Neuron (in vitro differentiated cells): ENCODE data around the gene AEBP1.

ENCODE experiments used
- H2AFZ ChIP-seq: one replicate; pipeline ENCODE4 v1.6.1; 2013; ENCODE audit warnings: low read depth, mild to moderate bottlenecking, inconsistent platforms, low read length, moderate library complexity
- H3K27me3 ChIP-seq: one replicate; pipeline ENCODE4 v1.6.1; 2013; ENCODE audit warnings: low read length; ENCODE audit not compliant: insufficient read depth
- H3K36me3 ChIP-seq: one replicate; pipeline ENCODE4 v1.6.1; 2013; ENCODE audit warnings: low read length; ENCODE audit not compliant: insufficient read depth
- H3K4me1 ChIP-seq: one replicate; pipeline ENCODE4 v1.6.1; 2013; ENCODE audit warnings: low read length; ENCODE audit not compliant: insufficient read depth
- H3K4me3 ChIP-seq: 2 replicates; pipeline ENCODE4 v1.5.1; 2013; ENCODE audit warnings: mild to moderate bottlenecking, low read length, moderate library complexity
- H3K9me3 ChIP-seq: one replicate; pipeline ENCODE4 v1.6.1; 2013; ENCODE audit warnings: low read length

AEBP1 gene

DNA sequence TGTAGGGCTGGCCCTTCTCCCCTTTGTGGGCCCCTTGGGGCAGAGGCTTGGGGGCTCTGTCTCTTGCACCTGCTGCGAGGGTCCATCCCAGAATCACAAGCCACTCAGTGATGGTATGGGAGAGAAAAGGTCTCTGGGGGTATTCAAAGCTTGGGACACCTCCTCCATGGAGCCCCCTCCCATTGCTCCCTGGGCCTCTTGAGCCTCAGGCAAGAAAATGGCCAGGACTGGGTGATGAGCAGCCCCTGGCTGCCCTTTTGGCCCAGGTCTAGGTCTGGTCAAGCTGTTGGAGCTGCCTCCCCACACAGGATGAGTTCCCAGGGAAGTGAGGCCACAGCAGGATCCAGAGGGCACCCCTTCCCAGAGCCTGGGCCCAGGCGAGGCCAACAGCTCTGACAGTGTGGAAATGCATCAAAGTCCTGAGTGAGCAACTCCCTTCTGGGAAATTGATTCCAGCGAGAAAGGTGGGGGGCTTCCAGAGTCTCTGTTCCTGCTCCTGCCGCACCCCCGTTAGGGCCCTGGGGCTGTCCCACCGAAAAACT is 40.4 kb downstream of the AEBP1 start:
- H3K36me3 ChIP-seq: no peaks in the 10 kb centered on the region
- H3K4me3 ChIP-seq: no peak overlapping the region
- no peaks in the 10 kb centered on the region for H3K4me1 ChIP-seq
- peaks cover 2% of the 10 kb centered on the region for H3K9me3 ChIP-seq
- no peak overlapping the region for H2AFZ ChIP-seq
- peaks cover 51% of the 10 kb centered on the region for H3K27me3 ChIP-seq

DNA sequence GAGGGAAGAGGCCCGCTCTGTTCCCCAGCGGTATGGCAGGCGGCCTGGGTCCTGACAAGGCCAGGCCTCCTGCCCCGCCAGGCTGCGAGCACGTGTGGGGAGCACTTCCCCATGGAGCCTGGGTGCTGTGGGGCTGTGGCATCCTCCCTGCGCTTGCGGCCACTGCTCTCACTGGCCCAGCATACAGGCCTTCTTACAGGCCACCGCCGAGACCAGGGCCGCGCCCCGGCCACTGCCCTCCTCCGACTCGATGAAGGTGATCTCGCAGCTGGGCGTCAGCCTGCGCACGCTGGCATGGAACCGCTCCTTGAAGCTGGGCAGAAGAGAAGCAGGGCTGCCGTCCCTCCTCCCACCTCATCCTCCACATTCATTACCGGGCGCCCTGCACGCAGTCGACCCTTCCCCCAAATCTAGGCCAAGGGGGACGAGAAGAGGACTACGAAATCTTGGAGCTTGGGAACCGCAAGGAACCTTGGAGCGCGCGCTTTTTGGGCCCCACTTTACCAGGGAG is 40.9 kb downstream of the AEBP1 start:
- Histone ChIP-seq H3K4me1 (no peaks in the 10 kb centered on the region), H3K27me3 (peaks cover 56% of the 10 kb centered on the region), H3K4me3 (no peak overlapping the region), H3K36me3 (no peaks in the 10 kb centered on the region), H2AFZ (no peak overlapping the region), H3K9me3 (peaks cover 2% of the 10 kb centered on the region)

DNA sequence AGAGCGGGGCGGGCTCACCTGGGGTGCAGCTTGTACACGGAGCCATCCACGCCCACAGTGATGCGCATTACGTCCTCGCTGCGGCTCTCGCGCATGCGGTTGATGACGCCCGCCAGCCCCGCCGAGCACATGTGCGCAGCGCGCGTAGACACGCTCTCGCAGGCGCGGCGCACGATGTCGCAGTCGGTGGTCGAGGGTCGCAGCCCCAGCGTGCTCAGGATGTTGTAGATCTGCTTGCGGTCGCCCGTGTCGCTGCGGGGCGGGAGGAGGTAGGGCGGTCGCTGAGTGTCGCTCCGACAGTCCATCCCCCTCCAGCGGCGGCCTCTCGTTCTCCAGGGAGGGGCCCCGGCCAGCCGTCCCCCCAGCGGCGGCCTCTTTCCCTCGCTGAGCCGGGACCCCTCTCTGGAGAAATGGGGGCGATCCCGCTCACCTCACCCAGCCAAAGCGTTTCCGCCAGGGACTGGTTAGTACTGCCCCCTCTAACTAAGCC is 41.4 kb downstream of the AEBP1 start:
- H3K4me1 ChIP-seq: no peaks in the 10 kb centered on the region
- no peak overlapping the region for H3K4me3 ChIP-seq
- peaks cover 2% of the 10 kb centered on the region for H3K9me3 ChIP-seq
- H3K36me3 ChIP-seq: no peaks in the 10 kb centered on the region
- no peak overlapping the region for H2AFZ ChIP-seq
- H3K27me3 ChIP-seq: peaks cover 60% of the 10 kb centered on the region

DNA sequence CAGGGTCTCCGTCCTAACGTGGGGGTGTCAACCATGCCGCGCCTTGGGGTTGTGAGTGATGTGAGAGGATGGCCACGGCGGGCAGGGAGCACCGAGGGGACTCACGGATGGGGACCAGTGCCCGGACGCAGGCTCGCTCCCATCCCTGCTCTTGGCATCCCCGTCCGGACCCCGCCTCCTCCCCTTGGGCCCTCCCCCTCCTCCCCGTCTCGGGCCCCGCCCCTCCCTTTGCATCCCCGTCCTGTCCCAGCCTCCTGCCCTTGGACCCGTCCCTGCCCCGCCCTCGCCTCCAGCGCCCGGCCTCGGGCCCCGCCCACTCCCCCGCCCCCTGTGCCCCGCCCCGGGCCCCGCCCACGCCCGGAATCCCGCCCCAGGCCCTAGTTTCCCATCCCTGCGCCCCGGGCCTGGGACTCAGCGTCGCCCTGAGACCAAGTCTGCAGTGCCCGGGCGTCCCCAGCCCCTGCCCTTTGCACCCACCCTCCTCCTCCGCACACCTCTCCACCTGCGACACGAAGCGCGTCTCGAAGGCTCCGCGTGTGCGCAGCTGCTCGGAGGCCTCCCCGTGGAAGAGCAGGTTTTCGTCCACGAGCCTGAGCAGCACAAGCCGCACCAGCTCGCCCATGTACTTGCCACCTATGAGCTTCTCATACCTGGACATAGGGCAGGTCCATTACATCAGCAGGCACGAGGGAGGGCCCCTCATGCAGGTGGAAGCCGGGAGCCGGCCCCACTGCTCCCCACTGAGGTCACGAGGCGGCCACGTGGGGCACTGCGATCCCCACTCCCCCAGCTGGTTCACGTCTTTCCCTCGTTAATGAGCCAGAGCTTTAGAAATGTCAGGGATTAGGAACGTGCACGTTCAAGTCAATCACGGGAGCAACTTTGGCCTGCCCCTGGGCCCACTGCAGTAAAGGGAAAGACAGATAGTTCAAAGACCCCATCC is 42.1 kb downstream of the AEBP1 start:
- no peaks in the 10 kb centered on the region for H3K36me3 ChIP-seq
- no peak overlapping the region for H3K4me3 ChIP-seq
- H3K9me3 ChIP-seq: peaks cover 2% of the 10 kb centered on the region
- H3K27me3 ChIP-seq: peaks cover 65% of the 10 kb centered on the region
- H3K4me1 ChIP-seq: no peaks in the 10 kb centered on the region
- no peak overlapping the region for H2AFZ ChIP-seq

DNA sequence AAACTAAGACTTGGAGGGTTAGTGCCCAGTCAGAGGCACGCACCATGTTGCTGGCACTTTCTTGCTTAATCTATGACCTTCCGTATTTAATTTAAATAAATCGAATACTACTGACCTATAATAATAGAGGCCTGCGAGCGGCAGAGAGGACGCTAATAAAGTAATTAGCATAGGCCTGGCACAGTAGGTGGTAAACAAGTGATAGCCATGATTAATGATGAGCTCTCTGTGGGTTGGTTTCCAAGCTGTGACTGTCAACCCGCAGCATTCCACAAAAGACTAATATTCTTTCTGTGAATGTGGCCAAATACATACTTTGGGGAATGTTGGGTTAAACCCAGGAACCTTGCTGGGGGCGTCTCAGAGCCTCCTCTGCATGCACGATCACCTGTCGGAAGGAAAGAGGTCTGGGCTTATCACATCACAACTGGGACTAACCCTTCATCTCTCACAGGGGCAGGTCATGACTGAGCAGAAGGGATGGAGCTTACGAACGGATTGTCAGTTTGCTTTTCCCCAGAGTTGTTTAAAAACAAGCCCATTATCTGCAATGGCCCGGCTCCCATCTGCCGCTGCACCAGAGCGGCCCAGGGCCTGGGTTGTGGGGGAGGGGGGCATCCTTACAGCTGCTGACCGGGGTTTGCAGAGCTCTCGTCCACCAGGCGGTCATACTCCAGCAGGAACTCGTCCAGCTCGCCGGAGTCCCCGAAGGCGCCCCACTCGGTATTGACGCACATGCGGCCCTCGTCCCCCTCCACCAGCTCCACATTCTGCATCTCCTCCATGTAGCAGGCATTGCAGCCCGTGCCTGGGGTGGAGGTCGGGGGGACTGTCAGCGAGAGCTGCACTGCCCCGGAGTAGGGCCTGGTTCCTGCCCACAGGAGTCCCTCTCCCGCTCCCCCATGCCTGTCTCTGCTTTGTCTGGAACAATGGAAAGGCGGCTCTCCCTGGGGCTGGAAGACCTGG is 43.2 kb downstream of the AEBP1 start:
- Histone ChIP-seq H3K36me3 (no peaks in the 10 kb centered on the region), H3K27me3 (peaks cover 70% of the 10 kb centered on the region), H3K9me3 (peaks cover 2% of the 10 kb centered on the region), H3K4me3 (no peak overlapping the region), H3K4me1 (no peaks in the 10 kb centered on the region), H2AFZ (no peak overlapping the region)

DNA sequence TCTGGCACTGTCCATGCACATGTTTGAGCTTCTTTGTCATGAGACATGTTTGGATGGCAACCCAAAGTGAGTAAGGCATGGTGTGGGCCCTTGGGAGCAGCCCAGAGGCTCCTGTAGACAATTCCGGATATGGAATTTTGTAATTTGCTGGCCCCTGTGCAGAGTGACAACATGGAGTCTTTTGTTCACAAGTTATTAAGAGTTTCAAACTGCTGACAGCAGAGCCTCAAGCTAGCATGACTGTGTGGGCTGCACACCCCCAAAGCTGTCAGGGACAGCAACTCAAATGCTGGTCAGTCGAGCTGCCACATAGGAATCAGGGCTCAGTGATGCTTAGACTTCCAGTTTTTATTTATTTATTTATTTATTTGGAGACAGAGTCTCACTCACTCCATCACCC is 44.0 kb downstream of the AEBP1 start:
- Histone ChIP-seq H3K9me3 (peaks cover 2% of the 10 kb centered on the region), H3K4me1 (no peaks in the 10 kb centered on the region), H3K4me3 (no peak overlapping the region), H3K27me3 (peaks cover 70% of the 10 kb centered on the region), H3K36me3 (no peaks in the 10 kb centered on the region), H2AFZ (no peak overlapping the region)

DNA sequence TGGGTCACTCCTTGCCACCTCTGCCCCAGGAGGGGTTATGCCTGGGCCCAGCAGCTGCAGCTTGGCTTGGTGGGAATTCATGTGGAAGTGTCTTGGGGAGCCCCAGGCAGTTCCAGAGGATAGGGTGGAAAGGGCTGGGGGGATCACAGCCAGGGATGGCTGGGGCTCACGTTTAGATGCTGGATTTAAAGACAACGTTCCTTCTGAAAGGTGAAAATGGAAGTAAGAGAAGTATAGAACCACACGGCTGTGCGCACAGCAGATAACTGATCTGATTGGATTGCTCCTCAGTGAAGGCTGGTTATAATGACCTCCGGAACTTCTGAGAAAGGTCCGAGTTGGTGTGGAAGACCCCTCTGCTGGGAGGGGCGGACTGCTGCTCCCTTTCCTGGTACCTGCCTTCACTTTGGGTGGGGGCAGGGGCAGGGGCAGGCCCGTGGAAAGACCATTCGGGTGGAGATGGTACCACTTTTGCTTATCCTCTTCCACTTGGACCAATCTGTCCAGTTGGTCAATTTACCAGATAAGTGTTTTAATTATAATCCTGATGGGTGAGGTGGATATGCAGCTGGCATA is 44.9 kb downstream of the AEBP1 start:
- Histone ChIP-seq H3K27me3 (peaks cover 66% of the 10 kb centered on the region), H3K4me1 (no peaks in the 10 kb centered on the region)

DNA sequence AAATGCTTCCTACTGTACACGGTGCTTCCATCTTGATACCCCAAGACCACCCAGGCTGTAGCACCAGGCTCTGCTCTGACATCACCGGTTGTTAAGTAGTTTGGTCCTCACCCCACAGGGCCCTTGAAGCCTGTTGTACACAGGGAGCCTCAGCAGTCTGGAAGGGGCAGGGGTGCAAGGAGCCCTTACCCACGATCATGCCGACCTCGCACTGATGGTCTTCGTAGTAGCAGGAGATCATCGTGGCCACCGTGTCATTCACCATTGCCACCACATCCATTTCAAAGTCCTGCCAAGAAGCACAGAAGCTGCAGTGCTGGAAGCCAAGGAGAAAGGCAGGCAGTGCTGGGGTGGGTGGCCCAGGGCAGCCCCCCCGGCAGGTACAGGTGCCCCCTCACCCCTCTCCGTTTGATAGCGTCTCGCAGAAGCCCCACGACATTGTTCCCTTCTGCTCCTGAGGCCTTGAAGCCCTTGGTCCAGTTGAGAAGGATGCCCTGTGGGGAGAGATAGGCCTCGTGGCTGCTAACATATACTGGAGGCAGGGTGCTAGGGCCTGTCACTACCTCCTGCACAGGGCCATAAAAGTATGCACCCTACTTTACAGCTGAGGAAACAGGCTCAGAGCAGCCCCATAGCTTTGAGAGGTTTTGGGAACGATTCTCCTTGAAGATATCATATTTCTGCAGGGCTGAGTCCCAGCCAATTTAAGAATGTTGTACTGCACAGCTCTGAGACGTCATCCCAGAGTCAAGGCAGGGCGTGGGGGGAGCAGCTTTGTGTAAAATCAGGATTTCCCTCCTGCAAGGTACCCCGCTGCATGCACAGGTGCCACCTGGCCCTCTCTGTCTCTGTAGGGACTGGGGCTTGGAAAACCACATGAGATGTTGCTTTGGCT is 45.7 kb downstream of the AEBP1 start:
- Histone ChIP-seq H3K4me1 (no peaks in the 10 kb centered on the region), H3K36me3 (no peaks in the 10 kb centered on the region), H3K27me3 (peaks cover 65% of the 10 kb centered on the region), H3K9me3 (peaks cover 2% of the 10 kb centered on the region), H2AFZ (no peak overlapping the region), H3K4me3 (no peak overlapping the region)

More for the DNA sequence above, 44.9 kb downstream of the AEBP1 start:
- Histone ChIP-seq H3K4me3 (no peak overlapping the region), H3K36me3 (no peaks in the 10 kb centered on the region), H3K9me3 (peaks cover 2% of the 10 kb centered on the region), H2AFZ (no peak overlapping the region)

DNA sequence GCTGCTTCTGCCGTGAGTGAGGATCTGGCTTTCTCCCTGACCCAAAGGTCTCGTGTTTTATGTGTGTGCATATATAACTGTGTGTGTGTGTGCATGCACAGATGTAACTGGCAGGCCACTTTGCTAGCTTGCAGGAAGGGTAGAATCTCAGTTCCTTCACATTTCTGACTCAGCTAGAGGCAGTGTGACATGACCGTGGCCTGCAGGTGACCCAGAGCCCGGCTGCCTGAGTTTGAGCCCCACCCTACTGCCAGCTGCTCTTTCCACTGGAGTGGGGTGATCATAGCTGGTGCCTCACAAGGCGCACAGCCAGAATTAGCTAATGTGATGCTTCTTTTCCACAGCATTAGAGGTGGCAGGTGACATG is 46.3 kb downstream of the AEBP1 start:
- no peak overlapping the region for H2AFZ ChIP-seq
- H3K27me3 ChIP-seq: peaks cover 65% of the 10 kb centered on the region
- H3K4me3 ChIP-seq: no peak overlapping the region
- no peaks in the 10 kb centered on the region for H3K36me3 ChIP-seq
- no peaks in the 10 kb centered on the region for H3K9me3 ChIP-seq
- H3K4me1 ChIP-seq: no peaks in the 10 kb centered on the region

DNA sequence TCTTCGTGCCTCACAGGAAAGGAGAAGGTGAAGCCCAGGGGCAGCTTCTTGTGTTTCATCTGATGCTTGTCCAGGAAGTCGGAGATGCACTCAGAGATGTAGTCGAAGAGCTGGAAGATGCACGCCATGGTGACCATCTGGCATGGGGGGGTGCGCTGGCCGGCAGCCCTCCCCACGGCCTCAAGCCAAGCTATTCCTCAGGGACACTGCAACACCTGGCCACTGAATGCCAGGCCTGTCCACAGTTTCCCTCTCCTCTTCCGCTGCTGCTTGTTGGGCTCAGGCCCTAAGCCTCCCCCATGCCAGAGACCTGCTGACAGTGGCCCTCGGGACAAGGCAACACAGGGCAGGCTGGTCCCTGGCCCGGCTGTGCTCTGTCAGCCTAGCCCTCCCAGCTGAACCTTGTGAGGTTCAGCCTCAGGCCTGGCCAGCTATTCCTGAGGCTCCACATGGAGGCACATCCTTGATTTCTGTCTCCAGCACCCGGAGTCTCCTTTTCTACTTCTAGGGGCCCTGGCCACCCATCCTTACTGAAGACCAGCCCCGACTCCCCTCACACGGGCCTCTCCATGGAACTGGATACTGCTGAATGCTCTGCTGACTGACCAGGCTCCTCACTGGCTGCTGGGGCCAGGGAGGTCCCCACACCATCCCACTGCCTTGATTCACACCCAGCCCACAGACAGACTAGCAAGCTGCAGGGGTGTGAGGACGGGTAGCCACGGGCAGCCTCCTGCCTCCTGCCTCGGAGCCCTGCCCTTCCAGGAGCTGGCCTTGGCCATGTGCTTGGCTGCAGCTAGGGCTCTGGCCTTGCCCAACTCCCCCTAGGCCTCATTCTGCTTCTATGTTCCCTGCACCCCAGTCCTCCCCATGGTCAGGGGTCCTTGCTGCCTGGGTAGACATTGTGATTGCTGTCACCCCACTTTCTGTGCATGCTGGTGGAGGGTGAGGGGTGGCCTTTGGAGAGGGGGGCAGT is 47.1 kb downstream of the AEBP1 start:
- H2AFZ ChIP-seq: no peak overlapping the region
- no peaks in the 10 kb centered on the region for H3K4me1 ChIP-seq
- no peaks in the 10 kb centered on the region for H3K9me3 ChIP-seq
- peaks cover 64% of the 10 kb centered on the region for H3K27me3 ChIP-seq
- H3K4me3 ChIP-seq: no peak overlapping the region
- H3K36me3 ChIP-seq: no peaks in the 10 kb centered on the region

DNA sequence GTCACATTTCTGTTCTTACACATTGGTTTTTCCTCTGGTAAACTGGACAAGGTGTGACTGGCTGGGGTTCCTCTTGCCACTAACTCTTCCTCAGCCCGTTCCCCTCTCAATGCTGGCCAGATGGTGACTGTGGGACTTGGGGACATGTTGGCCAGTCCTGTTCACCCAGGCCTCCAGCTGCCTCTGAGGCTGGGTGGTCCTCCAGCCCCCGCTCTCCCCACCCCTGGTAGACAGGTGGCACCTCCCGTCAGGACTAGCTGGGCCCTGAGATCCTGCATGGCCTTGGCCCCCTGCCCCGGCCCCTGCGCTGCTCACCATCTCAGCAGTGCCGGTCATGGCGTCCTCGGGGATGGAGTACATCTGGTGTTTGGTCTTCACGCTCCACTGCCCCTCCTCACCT is 47.8 kb downstream of the AEBP1 start:
- Histone ChIP-seq H3K36me3 (no peaks in the 10 kb centered on the region), H2AFZ (no peak overlapping the region), H3K9me3 (no peaks in the 10 kb centered on the region), H3K4me1 (no peaks in the 10 kb centered on the region), H3K27me3 (peaks cover 63% of the 10 kb centered on the region), H3K4me3 (no peak overlapping the region)
